Subcutaneous adipose tissue (tissue), 4 donors: ENCODE data around the gene FAM131B. TPM values are rescaled to one million over a fixed set of nuclear protein-coding genes. Genes with fewer than 3 reads are reported as not detected.

Experiments
- total RNA-seq, 4 donors: library from RNA; depleted of rRNA; stranded (reverse); fragments of >200 nt; gene quantifications; one replicate each; pipeline ENCODE4 v1.1.0, GENCODE V29; 2016
- TF ChIP-seq, protein P1 (sequence below): fragments of 450-650 bp; IDR thresholded peaks from one replicate; pipeline ENCODE4 v1.5.1; 2016; ENCODE audit warnings: low read depth, mild to moderate bottlenecking, control low read depth, antibody characterized with exemption, moderate library complexity

The FAM131B gene
- total RNA-seq, 4 donors from 2014 or later, result 0.19 to 2.4 (median 0.22) TPM; not detected in 1

- TF ChIP-seq, protein P1, sequence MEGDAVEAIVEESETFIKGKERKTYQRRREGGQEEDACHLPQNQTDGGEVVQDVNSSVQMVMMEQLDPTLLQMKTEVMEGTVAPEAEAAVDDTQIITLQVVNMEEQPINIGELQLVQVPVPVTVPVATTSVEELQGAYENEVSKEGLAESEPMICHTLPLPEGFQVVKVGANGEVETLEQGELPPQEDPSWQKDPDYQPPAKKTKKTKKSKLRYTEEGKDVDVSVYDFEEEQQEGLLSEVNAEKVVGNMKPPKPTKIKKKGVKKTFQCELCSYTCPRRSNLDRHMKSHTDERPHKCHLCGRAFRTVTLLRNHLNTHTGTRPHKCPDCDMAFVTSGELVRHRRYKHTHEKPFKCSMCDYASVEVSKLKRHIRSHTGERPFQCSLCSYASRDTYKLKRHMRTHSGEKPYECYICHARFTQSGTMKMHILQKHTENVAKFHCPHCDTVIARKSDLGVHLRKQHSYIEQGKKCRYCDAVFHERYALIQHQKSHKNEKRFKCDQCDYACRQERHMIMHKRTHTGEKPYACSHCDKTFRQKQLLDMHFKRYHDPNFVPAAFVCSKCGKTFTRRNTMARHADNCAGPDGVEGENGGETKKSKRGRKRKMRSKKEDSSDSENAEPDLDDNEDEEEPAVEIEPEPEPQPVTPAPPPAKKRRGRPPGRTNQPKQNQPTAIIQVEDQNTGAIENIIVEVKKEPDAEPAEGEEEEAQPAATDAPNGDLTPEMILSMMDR, result no peak
These were observed 43.5 kb upstream of the FAM131B start for GRCh38 chr7:143406002-143406357.

DNA sequence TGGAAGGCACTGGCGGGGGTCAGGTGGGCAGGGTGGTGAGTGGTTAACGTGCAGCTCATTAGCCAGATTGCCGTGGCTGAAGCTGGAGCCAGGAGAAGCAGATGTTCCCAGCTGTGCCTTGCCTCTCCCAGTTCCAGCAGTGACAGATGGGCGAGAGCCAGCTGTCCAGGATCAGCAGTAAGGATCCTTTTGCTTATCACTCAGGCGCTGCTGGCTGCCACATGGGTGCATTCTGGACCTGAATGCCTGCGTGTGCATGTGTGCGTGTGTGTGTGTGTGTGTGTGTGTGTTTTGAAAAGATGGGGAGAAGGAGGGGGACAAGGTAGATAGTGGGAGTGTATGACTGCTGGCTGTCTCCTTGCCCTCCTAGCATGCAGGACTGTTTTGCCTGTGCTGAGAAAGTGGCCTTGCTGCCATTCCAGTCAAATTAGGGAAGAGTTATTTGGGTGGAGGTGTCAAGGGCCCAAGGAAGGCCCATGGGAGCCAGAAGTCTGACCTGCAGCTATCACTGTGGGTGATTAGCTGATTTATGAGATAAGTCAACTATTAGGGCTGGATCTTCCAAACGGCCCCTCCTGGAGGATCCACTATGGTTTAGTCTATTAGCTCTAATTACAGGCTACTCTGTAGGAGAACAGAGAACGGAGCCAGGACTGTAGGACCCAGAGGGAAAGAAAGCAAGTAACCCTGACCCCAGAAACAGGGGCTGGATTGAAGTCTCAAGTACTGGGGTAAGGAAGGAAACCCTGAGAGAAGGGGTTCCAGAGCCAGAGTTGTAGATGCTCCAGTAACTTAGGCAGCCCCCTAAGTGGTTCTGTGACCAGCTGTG, 42.9 kb upstream of the FAM131B start:
- TF ChIP-seq, protein P1, result no peak

GRCh38 chr7:143401265-143401664, 38.8 kb upstream of the FAM131B start:
- TF ChIP-seq, protein P1, result no peak

DNA sequence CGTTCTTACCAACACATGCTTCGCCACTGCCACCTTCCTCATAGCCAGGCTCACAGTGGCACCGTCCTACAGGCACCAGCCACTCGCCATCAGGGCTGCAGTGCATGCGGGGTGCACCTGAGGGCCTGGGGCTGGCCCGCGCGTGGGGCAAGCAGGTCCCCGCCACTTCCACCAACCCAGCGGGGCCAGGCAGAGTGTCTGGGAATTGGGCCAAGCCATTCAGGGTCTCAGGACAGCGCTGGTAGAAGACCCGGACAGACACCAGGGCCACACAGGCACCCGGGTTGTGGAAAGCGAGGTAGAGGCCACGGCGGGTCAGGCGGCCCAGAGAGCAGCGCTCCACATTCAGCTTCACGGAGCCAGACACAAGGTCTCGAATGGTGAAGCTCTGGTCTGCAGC, 37.1 kb upstream of the FAM131B start:
- TF ChIP-seq, protein P1, result no peak

GRCh38 chr7:143399151-143399550, 36.6 kb upstream of the FAM131B start:
- TF ChIP-seq, protein P1, result no peak

DNA sequence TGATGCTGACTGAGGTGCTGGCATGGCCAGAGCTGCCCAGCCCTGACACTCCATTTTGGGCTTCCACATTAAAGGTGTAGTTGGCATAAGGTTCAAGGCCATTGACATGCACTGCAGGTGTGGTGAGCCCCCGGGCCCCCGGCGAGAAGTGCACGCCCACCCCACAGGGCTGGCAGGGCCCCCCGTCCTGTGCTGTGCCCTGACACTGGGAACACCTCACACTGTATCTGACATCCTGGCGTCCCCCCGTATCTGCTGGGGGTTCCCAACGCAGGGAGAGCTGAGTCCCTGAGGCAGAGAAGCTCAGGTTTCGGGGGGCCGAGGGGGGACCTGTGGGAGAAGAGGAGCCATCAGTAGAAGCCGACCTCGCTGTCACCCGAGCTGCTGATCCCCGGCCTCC, 36.1 kb upstream of the FAM131B start:
- TF ChIP-seq, protein P1, result no peak

GRCh38 chr7:143397710-143398530, 35.4 kb upstream of the FAM131B start:
- TF ChIP-seq, protein P1, result no peak
